GM21737 (cell line): ENCODE results near the gene RTKN2.
"Not testable (repeated sequence)": the region's sequence is repeated elsewhere in the genome, so short reads cannot be mapped to it uniquely, and the experiment has no call there.

ENCODE experiments used
- ATAC-seq: cut with Tn5 transposase; IDR thresholded peaks from one replicate; pipeline ENCODE4 v1.9.1; 2021; ENCODE audit warnings: mild to moderate bottlenecking, moderate library complexity; ENCODE audit not compliant: unreplicated experiment

Gene RTKN2

DNA sequence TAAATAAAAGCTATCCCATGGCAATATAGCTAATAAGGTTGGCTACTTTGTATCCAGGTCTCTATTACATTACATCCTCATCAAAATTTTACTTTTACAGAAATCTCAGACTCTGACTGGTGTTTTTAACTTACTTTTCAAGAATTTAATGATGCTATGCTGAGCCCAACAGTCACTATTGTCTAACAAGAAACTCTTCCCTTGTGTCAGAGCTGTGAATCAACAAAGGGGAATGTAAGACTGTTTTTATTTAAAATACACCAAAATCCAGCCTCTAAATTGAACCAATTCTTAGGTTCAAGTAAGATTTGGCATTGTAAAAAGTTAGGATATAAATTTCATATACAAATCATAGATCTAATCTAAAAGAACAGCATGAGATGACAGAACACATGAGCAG is 7.0 kb downstream of the RTKN2 start:
- ATAC-seq, result no peak

DNA sequence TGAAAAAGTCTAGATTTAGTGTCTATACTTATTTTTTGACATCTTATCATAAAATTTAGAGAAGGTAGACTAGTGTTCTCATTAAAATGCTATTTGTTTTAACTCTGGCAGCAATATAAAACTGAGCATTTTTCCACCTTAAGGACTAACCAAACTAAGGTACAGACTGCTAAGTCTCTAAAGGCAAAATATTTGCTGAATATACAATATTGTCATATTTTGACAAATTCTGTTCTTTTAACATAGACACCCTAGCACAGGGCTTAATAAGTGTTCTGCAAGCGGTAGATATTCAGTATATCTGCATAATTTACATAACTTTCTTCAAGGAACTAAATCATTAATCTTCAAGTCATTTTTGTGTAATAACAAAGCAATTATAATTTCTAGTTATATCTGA is 8.6 kb downstream of the RTKN2 start:
- no peak for ATAC-seq

DNA sequence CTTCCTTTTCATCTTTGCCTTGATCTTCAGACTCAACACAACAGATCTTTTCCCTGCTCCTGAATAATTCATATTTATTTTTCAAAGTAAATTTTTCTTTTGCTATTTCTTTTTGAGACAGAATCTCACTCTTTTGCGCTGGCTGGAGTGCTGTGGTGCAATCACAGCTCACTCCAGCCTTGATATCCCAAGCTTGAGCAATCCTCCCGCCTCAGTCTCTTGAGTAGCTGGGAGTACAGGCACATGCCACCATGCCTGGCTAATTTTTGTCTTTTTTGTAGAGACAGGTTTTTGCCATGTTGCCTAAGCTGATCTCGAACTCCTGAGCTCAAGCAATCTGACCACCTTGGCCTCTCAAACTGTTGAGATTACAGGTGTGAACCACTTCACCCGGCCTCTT is 9.2 kb downstream of the RTKN2 start:
- ATAC-seq, result no peak

DNA sequence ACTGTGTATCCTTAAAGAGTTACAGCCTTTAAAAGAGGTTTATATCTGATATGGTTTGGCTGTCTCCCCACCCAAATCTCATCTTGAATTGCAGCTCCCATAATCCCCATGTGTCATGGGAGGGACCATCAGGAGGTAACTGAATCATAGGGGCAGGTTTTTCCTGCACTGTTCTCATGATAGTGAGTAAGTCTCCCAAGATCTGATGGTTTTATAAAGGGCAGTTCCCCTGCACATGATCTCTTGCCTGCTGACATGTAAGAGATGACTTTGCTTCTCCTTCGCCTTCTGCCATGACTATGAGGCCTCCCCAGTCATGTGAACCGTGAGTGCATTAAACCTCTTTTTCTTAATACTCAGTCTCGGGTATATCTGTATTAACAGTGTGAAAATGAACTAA is 9.7 kb downstream of the RTKN2 start:
- ATAC-seq, result no peak

DNA sequence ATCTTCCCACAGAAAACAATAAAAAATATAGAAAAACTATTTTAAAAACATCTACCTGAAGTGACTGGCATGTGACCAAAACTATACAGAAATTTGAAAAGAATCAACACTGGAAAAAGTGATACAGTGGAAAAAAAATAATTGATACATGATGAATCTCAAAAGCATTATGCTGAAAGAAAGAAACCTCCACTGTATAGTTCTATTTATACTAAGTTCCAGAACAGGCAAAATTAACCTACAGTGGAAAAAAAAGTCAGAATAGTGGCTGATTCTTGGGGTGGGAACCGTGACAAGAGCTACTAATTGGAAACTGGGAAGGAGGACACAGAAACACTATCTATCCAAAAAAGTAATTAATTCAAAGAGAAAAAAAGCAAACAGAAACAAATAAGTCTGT is 14.9 kb downstream of the RTKN2 start:
- ATAC-seq, result no peak

DNA sequence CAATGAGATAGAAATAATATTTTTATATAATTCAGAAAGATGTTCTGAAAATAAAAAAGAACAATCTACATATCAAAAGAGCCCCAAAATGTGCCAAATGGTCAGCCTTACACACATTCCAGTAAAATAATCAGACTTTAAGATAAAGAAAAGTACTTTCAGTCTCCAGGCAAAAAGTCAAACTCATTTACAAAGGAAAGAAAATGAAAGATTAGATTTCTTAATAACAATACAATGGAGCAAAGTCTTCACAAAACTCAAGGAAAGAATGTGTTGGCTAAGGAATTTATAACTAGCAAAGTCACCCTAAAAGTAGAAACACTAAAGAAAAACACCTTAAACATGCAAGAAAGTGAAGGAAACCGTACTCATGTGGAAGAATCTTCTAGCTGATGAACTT is 16.6 kb downstream of the RTKN2 start:
- no peak for ATAC-seq

DNA sequence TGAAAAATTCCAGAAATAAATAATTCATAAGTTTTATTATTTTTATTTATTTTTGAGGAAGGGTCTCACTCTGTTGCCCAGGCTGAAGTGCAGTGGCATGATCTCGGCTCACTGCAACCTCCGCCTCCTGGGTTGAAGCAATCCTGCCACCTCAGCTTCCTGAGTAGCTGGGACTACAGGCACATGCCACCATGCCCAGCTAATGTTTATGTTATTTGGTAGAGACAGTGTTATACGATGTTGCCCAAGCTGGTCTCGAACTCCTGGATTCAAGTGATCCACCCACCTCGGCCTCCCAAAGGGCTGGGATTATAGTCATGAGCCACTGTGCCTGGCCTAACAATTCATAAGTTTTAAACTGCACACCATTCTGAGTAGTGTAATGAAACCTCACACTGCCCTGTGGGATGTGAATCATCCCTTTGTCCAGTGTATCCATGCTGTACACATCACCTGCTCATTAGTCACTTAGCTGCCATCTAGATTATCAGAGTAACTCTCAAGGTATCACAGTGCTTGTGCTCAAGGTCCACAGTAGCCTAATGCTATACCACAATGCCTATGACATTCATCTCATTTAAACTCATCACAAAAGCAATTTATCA is 17.9 kb downstream of the RTKN2 start:
- no peak for ATAC-seq

DNA sequence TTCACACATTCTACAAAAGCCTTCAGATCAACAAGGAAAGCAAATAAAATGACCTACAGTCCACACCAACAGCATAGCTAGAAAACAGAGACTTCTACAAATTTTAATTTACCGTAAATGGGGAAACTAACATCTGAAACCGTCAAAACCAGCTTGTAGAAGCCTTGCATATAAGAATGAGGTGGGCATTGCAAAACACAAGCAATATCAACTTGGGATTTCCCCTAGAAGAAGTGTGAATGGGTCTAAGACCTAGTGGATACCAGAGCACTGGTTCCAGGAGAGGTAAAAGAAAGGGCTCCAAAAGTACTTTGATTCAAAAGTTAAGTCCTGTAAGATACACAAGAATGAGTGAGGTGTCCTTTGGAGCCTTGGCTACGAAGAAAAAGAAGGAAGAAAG is 18.7 kb downstream of the RTKN2 start:
- ATAC-seq, result no peak

DNA sequence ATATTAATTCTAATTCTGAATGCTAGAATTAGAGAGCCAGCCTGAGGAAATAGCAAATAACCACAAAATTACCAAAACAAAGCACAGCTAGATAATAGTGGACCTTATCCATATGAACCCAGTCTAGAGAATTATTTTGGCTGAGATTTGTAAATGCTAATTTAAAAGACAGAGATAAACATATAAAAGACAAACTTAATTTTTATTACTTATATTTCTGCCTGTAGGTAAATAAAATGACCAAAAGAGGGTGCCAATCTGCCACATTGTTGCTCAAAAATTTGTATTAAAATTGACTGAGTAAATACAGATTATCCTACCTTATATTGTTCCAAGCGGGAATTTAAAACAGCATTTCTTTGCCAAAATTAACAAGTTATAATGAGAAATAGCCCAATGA is 20.2 kb downstream of the RTKN2 start:
- ATAC-seq, result no peak

DNA sequence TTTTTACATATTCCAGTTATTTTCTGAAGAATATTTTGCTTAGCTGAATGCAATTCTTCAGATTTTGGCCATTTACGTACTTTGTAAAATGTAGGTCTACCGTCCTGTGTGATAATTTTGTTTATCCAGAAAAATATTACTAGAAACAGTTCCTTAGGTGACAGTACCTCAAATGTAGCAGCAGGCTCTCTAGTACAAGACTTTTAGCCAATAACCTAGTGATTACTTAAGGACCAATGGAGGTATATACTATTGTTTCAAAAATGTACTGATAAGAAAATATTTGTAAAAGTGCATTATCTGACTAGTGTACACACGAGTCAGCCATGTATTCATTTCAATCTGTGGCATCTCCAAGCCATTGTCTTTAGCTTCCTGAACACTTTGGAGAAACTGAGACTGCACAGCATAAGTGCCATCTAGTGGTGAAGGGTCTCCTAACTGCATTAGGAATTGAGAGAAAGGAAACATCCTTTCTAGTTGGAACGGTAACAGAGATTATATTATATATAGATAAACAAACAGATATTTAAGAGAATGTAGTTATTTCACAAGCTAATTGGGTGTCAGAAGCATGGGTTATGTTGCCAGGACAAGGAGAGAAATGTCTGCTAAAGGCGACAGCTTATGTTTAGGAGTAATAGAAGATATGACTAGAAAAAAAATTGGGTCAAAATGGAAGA is 23.7 kb downstream of the RTKN2 start:
- ATAC-seq, result peak; percentile 54

DNA sequence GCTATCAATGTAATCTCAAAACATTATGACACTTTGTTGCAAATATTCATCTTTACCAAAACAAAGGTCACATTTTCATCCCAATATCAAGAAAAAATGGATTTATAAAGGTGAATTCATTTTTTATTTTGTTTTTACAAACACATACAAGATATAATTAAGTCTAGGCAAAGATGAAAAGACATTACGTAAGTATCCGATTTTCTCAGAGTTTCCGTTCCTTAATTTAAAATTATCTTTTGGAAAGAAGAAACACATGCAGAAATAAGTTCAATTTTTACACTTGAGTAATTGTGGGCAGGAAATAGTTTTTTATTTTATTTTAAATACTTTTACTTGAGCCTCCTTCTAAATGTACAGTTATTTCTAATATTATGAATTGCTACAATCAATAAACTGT is 24.6 kb downstream of the RTKN2 start:
- no peak for ATAC-seq

DNA sequence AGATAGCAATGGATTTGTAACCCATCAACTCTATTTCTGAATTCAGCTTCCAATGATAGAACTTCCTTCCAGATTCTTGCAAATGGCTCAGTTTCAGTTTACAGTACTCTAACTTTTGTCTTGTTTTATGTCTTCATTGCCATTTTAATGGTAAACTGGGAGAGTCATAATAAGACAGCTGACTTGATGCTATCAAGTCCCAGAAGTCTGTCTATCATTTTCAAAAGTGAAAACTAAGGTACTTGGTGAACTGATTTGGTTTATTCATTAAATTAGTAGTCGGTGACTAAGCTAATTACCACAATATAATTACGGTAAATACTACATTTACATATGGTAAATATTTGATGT is 25.0 kb downstream of the RTKN2 start:
- peak; percentile 40 for ATAC-seq

DNA sequence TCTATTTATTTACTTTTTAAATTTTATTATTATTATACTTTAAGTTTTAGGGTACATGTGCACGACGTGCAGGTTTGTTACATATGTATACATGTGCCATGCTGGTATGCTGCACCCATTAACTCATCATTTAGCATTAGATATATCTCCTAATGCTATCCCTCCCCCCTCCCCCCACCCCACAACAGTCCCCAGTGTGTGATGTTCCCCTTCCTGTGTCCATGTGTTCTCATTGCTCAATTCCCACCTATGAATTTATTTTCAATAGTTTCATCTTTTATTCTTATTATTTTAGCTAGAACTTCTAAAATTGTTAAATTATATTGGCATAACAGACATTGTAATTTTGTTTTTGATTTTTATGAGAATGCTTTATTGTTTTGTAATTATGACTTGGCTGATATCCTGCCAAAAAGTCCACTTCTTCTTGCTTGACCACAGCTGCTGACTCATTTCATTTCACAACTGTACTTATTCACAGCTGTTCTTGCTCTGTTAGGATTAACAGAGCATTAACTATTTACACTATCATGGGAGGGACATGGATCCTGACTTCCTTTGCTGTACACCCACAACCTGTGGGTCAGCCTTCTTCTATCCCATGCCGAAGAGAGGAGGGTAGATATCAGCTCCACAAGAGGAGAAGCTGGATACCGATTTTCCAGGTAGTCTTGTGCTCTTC is 25.5 kb downstream of the RTKN2 start:
- peak; percentile 87 for ATAC-seq

DNA sequence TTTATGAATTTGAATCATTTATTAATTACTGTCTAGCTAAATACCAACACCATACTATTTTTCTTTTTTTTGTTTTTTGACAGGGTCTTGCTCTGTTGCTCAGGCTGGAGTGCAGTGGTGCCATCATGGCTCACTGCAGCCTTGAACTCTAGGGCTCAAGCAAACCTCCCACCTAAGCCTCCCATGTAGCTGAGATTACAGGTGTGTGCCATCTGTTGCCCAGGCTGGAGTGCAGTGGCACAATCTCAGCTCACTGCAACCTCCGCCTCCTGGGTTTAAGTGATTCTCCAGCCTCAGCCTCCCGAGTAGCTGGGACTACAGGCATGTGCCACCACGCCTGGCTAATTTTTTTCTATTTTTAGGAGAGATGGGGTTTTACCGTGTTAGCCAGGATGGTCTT is 27.1 kb downstream of the RTKN2 start:
- not testable (repeated sequence) for ATAC-seq

DNA sequence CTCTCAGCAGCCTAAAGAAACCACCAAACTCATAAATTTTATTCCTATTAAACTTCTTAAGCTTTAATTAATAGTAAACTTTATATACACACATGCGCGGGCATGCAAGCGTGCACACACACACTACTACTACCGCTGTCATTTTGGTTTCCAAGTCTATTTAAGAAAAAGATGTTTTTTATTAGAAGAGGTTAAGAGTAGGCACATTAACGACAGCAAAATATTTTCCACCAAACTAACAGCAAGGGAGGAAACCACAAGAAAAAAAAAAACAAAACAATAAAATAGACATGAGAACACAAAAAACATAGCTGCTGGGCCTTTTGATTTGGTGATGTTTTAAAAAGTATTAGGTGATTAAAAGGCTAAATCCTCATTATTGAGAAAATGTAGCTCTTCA is 28.6 kb downstream of the RTKN2 start:
- no peak for ATAC-seq

DNA sequence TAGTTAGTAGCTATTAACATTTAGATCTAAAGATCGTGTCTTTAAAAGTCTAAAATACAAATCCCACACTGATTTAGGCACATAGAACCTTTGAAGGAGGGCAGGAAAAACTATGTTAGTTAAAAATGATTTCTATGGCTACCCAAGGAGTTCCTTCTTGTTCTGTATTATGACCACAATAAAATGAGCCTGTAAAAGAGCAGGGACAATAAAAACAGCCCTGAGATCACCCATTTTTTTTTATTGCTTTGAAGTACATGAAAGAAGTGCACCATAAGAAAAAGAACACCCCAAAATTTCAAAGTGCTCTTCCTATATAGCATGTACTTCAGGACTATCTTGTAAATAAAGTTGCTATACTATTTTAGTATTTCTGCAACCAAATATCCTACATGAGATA is 29.8 kb downstream of the RTKN2 start:
- ATAC-seq, result no peak

DNA sequence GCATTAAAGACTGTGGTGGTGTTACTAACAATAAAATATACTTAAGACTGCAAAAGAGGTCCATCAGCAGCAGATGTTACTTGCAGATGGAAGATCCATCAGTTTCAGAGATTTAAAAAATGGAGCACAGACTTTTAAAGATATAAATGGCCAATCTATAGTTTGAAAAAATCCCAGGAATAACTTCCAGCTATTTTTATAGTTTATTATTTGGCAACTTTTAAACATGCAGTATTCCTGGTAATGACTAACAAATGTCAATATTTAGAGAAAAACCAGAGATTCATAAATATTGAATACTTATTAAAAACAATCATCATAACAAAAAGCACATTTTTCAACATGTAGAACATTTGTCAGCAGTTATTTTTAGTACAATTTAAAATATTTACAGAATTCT is 30.7 kb downstream of the RTKN2 start:
- ATAC-seq, result no peak

DNA sequence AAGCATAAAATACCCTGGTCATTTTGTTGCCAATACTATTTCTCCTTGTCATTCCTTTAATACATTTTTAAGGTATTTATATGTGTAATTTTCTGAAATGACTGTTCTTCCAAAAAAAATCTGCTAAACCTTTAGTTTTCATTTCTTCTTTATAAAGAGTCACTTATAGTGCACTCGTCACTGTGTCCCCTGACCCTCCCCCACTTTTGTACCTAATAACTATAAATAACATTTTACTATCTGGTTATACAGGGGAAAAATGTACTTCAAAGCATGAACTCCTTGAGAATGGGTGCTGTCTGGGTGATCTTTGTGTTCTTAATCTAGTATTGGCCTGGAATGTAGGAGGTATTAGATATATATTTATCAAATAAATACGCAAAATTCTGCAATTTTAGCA is 31.1 kb downstream of the RTKN2 start:
- ATAC-seq, result no peak

DNA sequence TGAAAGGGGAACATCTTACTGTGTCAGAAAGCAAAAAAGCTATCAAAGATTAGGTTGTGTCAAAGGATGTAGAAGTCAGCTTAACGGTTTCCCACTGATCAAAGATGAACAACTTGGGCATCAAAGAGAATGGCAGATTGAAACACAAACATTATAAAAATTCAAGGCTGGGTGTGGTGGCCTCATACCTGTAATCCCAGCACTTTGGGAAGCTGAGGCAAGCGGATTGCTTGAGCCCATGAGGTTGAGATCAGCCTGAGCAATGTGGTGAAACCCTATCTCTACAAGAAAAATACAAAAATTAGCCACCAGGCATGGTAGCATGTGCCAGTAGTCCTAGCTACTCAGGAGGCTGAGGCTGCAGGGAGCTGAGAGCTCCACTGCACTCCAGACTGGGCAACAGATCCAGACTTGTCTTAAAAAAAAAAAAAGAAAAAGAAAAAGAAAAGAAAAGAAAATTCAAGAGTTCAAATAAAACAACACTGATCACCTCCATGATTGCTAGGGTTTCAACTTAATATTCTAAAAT is 34.5 kb downstream of the RTKN2 start:
- no peak for ATAC-seq

DNA sequence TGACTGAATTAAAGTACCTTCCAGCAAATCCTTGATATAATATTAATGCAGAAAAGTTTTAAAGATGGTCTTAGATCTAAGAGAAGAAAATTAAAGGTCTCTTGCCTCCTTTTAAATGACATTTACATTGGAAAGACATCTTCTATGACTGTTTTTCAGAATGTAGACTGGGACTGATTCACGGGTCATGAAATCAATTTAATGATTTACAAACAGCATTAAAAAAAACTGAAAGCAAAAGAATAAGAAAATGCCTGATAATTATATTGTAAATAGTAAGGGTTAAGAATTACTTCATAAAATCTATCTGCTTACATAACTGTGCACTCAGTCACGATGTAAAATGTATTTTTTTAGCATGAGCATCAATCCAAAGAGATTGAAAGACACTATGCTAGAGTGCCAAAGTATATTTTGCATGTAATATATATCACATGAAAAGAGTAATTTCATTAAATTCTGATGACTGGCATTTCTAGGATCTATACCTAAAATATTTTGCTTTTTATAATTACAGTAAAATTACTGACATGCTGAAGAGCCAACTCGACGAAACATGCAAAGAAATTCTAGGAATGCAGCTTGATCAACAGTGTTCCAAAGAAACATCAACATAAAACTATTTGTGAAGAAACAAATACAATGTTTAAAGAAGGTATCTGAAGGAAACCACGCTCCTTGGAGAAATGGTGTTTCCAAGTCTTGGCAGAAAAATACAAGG is 35.1 kb downstream of the RTKN2 start:
- ATAC-seq, result no peak

DNA sequence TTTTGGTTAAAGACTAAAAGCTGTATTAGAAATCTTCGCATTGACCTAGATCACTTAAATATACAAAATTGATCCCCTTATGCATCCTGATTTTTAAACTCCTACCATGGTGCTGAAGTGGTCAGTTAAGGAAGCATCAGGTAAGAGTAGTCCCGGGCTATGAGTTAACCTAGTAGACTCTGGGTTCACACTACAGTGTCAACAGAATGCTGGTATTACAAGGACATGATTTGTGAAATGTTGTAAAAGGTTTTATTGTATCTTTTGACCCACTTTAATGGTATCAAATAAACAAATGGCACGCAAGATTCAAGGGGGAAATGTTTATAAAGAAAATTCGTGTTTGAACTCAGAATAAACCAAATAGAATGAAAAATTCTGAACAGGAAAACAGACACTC is 36.8 kb downstream of the RTKN2 start:
- ATAC-seq, result no peak

DNA sequence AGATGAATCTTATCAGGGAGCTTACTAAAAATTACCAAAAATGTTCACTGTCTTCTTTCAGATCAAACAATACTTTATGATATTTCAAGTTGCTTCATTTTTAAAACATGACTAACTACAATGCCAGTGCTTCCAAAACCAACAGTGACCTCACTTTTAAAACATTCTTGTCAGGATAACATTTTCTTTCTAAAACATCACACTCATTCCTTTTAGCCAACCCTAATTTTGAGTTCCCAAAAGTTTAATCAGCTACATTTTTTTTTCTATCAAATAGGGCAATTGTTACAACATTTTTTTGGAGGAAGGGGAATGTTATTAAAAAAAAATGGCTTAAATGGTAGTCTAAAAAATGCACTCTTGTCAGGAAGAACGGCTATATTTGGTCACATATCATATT is 37.3 kb downstream of the RTKN2 start:
- no peak for ATAC-seq
